Measurements from ENCODE around the gene ZNF101. TPM values are rescaled to one million over a fixed set of nuclear protein-coding genes. Genes with fewer than 3 reads are reported as not detected.

Gene ZNF101
- total RNA-seq, 2 donors from 2014 or later = 56.0 to 56.1 TPM

DNA sequence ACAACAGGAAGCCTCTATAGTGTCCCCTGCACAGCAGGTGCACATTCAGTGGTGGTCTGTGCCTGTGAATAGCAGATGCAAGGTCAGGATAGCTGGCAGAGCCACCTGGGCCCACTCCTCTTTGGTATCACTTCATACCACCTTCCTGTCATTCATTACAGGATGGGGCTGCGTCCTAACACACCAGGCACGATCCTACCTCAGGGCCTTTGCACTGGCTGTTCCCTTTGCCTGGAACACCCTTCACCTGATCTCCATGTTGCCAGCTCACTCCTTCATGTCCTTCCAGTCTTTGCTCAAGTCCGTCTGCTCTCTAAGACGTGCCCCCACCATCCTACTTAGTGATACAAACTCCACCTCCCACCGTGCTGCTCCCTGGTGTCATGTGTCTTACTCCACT, 36.0 kb upstream of the ZNF101 start:
- no peak for ATAC-seq
- Mint-ChIP-seq H3K4me3 (no peak overlapping the region), H3K4me1 (peaks cover 21% of the 10 kb centered on the region), H3K27ac (no peak overlapping the region), H3K27me3 (no peaks in the 10 kb centered on the region), H3K36me3 (ENCODE audit: low read depth) (peaks cover 8% of the 10 kb centered on the region)
- no peak for DNase-seq
- H3K9me3 ChIP-seq (ENCODE audit: control insufficient read depth, low read length, poor library complexity, severe bottlenecking) = no peaks in the 10 kb centered on the region

DNA sequence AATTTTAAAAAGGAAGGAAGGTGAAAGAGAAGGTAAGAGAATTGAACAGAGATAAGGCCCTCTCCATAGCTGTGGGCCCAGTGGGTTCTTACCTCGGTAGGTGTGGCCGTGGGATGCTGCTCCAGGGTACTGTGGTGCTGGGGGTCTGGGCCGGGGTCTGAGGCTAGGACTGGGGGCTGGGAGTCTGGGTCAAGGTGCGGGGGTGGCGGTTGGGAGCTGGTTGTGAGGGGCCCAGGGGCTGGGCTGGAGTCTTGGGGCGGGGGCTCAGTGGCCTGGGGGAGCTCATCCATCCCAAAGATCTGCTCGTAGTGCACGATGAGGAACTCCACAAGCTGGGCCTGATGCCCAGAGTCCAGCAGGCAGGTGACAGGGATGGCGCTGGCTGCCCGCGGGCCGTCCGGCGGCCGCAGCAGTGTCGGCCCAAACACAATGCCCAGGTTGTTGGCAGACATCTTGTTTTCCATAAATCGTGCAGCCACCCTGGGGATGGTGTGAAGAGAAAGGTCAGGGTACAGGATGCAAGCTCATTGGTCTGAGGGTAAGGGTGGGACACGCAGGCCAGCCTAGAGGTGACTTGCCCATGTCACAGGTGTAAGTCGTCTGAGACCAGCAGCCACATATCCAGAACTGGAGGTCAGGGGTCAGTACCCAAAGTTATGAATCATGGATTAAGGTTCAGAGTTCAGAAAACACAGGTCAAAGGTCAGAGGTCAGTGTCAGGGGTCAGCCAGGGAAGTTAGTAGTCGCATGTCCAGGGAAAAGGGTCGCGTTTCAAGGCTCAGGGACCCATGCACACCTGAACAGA, 34.7 kb upstream of the ZNF101 start:
- DNase-seq (no peak), ATAC-seq (no peak)
- H3K9me3 ChIP-seq (ENCODE audit: control insufficient read depth, low read length, poor library complexity, severe bottlenecking) = no peaks in the 10 kb centered on the region
- H3K27ac Mint-ChIP-seq = peak overlapping the region; percentile 57
- H3K27me3 Mint-ChIP-seq = no peaks in the 10 kb centered on the region
- peak overlapping the region; percentile 62 for H3K4me3 Mint-ChIP-seq
- peaks cover 12% of the 10 kb centered on the region for H3K36me3 Mint-ChIP-seq (ENCODE audit: low read depth)
- peaks cover 21% of the 10 kb centered on the region for H3K4me1 Mint-ChIP-seq

DNA sequence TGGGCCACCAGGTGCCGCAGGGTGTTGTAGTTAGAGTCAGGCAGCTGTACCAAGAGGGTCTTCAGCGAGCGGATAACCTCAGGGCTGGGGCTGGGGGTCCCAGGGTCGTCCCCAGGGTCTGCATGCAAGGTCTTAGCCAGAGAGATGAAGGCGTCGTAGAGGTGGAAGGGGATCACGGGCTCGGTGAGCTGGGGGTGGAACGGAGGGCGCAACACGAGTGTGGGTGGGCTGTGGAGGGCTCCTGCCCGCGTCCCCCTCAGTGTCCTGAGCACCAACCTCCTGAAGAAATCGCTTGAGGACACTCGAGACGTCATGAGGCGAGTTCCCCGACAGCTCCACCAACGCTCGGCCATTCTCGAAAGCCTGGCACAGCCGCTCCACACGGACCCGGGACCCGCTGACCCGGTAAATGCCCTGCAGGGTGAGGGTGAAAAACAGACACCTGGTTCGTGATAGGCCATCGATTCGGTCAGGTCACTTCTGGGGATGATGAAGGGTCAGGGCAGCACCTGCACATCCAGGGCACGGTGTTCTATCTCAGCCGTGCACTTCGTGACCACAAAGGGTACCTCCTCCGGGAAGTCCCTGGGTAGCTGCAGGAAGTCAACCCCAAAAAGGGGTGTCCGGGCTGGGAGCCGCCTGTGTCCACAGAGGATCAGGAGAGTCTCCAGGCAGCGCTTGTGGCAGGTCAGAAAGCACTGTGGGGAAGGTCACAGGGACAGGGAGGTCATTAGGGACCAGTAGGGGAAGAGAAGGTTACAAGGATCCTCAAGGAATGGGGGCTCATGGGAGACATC, 33.9 kb upstream of the ZNF101 start:
- no peaks in the 10 kb centered on the region for H3K27me3 Mint-ChIP-seq
- peaks cover 20% of the 10 kb centered on the region for H3K4me1 Mint-ChIP-seq
- ATAC-seq (no peak), DNase-seq (no peak)
- peak overlapping the region; percentile 74 for H3K27ac Mint-ChIP-seq
- H3K36me3 Mint-ChIP-seq (ENCODE audit: low read depth) = peaks cover 12% of the 10 kb centered on the region
- H3K4me3 Mint-ChIP-seq = peak overlapping the region; percentile 36
- no peaks in the 10 kb centered on the region for H3K9me3 ChIP-seq (ENCODE audit: control insufficient read depth, low read length, poor library complexity, severe bottlenecking)

DNA sequence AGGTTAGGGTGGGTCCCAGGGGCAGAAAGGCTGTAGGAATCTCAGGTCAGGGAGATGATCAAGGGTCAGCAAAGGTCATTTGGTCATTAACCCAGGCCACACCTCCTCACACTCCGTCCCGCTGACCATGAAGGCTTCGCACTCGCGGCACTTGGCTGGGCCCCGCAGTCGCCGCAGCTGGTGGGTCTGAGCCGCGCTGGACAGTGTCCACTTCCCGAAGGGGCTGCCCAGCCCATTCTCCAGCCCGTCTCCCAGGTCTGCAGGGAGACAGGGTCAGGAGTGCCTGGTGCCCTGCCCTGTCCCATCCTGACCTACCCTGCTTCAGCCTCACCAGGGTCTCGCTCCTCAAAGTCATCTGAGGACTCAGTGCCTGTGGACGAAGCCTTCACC, 33.3 kb upstream of the ZNF101 start:
- Mint-ChIP-seq H3K27me3 (no peaks in the 10 kb centered on the region), H3K27ac (peak overlapping the region; percentile 74), H3K36me3 (ENCODE audit: low read depth) (peaks cover 15% of the 10 kb centered on the region), H3K4me1 (peaks cover 20% of the 10 kb centered on the region), H3K4me3 (no peak overlapping the region)
- DNase-seq (no peak), ATAC-seq (no peak)
- no peaks in the 10 kb centered on the region for H3K9me3 ChIP-seq (ENCODE audit: control insufficient read depth, low read length, poor library complexity, severe bottlenecking)

DNA sequence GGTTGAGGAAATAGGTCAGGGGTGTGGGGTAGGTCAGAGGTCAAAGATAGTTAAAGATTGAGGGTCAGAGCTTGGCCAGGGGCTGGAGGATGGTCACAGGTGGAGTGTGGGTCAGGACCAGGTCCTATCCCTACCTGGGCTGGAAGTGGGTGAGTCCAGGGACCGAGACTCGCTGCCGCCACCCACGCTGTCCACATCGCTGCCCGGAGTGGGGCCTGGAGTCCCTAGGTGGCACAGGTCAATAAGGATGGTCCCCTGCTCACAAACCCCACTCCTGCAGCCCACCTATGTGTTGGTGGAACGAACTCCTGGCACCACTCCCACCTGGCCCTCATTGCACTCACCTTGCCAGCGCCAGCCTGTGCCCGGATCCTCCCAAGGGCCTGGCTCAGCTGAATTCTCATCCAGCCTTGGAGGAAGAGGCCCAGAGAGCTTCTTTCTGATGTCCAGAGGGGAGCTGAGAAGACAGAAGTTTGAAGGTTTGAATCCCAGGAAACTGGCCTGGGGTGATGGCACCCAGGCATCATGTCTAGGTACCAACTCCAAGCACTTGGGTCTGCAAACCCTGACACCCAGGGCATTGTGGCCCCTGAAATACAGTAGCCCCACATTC, 32.0 kb upstream of the ZNF101 start:
- Mint-ChIP-seq H3K27ac (no peak overlapping the region), H3K27me3 (no peaks in the 10 kb centered on the region), H3K4me3 (no peak overlapping the region), H3K36me3 (ENCODE audit: low read depth) (peaks cover 15% of the 10 kb centered on the region), H3K4me1 (peaks cover 20% of the 10 kb centered on the region)
- ATAC-seq (no peak), DNase-seq (no peak)
- H3K9me3 ChIP-seq (ENCODE audit: control insufficient read depth, low read length, poor library complexity, severe bottlenecking) = no peaks in the 10 kb centered on the region

DNA sequence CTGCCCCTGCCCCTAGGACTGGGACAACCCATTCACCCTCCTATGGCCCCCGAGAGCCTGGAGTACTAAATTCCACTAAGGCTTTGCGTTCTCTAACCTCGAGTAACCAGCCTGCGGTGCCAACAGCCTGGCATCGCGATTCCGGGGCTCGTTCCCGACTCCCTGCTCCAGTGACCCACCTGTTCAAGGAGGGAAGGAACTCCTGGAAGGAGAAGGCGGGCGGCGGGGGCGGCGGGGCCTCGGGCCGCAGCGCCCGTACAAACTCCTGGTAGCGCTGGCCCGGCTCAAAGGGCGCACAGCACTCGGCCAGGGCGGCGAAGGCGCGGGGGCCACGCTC, 31.5 kb upstream of the ZNF101 start:
- no peaks in the 10 kb centered on the region for H3K27me3 Mint-ChIP-seq
- no peaks in the 10 kb centered on the region for H3K9me3 ChIP-seq (ENCODE audit: control insufficient read depth, low read length, poor library complexity, severe bottlenecking)
- H3K36me3 Mint-ChIP-seq (ENCODE audit: low read depth) = peaks cover 15% of the 10 kb centered on the region
- H3K4me1 Mint-ChIP-seq = peaks cover 23% of the 10 kb centered on the region
- H3K4me3 Mint-ChIP-seq = no peak overlapping the region
- DNase-seq (no peak), ATAC-seq (no peak)
- H3K27ac Mint-ChIP-seq = no peak overlapping the region

DNA sequence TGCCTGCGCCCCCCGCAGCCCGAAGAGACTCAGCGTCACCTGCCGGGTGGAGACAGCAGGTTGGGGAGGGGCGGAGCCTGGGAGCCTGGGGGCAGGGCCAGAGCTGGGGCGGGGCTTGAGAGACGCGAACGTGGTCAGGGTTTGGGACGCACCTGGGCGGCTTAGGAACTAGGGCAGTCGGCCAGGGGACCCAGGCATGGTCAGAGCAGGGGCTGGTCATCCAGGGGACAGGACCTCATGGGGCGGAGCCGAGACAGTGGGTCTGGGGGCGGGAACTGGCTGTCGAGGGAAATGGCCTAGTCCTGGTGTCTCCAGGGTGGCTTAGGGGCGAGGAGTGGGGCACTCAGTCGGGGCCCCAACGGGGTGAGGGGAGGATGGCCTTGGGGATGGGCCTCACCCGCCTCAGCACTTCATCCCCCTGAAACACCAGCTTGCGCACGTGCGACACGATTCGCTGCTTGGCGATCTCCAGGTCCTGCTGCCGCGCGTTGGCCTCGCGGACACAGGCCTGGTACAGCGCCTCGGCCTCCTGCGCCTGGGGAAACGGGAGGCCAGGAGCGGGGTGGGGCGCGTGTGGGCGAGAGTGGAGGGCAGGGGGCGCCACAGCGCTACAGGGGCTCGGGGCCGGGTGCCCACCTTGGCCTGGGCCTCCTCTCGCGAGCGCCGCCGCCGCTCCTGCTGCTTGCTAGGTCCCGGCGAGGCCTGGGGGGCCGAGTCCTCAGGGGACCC, 31.0 kb upstream of the ZNF101 start:
- H3K27me3 Mint-ChIP-seq = no peaks in the 10 kb centered on the region
- no peak overlapping the region for H3K4me3 Mint-ChIP-seq
- ATAC-seq = no peak
- peaks cover 28% of the 10 kb centered on the region for H3K4me1 Mint-ChIP-seq
- H3K9me3 ChIP-seq (ENCODE audit: control insufficient read depth, low read length, poor library complexity, severe bottlenecking) = no peaks in the 10 kb centered on the region
- H3K27ac Mint-ChIP-seq = no peak overlapping the region
- peaks cover 15% of the 10 kb centered on the region for H3K36me3 Mint-ChIP-seq (ENCODE audit: low read depth)
- no peak for DNase-seq

DNA sequence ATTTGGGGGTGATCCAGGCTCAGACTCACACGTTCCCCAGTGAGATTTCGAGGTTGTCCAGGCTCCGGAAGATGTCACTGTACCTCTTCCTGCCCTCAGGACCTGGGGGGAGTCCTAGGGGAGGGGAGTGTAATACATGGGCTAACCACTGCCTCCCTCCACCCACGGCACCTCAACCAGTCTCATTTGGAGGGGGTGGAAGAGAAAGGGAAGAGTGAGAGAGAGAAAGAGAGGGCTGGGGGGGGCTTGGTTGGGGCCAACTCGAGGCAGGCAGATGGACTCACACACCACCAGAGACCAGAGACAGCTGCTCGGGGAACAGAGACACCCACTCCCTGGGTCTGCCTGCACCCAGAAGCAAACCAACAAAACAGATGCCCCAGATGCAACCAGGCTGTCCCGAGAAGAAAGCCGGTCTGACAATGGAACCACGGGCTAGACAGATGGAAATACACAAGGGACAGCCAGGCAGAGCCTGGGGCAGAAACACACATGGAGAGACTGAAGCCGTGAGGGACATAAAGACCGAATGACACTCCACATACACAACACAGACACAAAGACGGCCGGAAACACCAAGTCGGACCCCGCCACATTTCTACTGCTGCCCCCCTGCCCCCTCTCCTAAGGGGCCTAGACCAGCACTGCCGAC, 26.0 kb upstream of the ZNF101 start:
- no peaks in the 10 kb centered on the region for H3K27me3 Mint-ChIP-seq
- H3K27ac Mint-ChIP-seq = peak overlapping the region; percentile 95
- peak overlapping the region; percentile 99 for H3K4me3 Mint-ChIP-seq
- H3K4me1 Mint-ChIP-seq = peaks cover 17% of the 10 kb centered on the region
- ATAC-seq (peak; percentile 9), DNase-seq (no peak)
- no peaks in the 10 kb centered on the region for H3K9me3 ChIP-seq (ENCODE audit: control insufficient read depth, low read length, poor library complexity, severe bottlenecking)
- H3K36me3 Mint-ChIP-seq (ENCODE audit: low read depth) = peaks cover 15% of the 10 kb centered on the region

DNA sequence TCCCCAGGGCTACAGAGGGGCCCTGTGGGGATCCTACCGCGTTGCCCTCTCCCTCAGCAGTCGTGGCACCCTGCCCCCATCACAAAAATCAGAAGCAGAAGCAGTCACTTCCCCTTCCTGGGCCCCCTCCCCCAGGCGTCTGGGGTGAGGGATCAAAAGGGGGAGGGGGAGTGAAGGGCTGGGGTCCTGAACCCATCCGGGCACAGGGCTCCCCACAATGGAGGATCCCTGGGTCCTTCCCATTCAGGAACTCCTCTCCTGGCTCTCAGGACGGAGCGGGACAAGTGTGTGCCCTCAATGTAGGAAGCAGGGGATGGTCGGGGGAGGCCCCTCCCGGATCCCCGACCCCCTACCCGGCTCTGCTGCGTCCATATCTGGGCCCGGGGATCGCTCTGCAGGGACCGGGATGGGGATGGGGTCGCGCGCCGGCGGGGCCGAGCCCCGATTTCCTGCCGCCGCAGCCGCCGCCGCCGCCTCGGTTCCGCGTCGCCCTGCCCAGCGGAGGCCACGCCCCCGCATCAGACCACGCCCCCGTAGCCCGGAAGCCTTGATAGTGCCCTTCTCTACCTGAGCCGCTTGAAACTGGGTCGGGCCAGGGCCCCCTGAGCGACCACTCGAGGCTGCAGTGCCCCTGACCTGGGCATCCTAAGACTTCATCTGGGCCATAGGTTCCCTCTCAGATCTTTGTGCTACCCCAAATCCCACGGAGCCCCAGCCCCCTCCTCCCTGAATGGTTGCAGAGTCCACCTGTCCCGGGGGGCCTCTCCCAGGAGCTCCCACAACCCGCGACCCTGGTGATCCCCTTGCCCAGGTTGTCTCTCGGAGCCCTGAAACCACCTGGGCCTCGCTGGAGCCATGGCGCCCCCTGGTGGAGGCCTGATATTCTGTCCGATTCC, 25.2 kb upstream of the ZNF101 start, which contains the start of gene GMIP:
Gene GMIP (minus strand): TSS at position 500 of the 896 bp plus-strand sequence. CDS start 128 bp downstream, at position 372.
- H3K27ac Mint-ChIP-seq = peak within 1 kb of the TSS; percentile 95
- ATAC-seq = peak; percentile 95
- H3K9me3 ChIP-seq (ENCODE audit: control insufficient read depth, low read length, poor library complexity, severe bottlenecking) = no peaks in the 10 kb centered on the region
- no peaks in the 10 kb centered on the region for H3K27me3 Mint-ChIP-seq
- H3K36me3 Mint-ChIP-seq (ENCODE audit: low read depth) = peaks cover 12% of the 10 kb centered on the region
- H3K4me3 Mint-ChIP-seq = peak within 1 kb of the TSS; percentile 99
- peaks cover 15% of the 10 kb centered on the region for H3K4me1 Mint-ChIP-seq
- DNase-seq = peak; percentile 82 to 87 (median 86)

DNA sequence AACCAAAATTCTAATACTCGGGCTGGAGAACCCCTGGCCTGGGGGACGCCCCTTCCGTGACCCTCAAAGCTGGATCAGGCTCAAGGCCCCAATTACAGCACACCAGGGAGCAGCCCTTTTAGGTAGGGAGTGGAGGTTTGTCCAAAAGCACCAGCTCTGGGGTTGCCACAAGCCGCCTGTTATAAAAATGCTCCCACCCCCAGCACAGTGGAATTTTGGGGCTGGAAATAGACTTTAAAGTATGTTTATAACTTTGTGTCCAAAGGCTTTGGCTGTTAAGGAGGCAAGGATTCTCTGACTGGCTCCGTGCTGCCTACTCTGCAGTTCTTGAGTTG, 24.6 kb upstream of the ZNF101 start:
- Mint-ChIP-seq H3K27ac (peak overlapping the region; percentile 95), H3K27me3 (no peaks in the 10 kb centered on the region), H3K36me3 (ENCODE audit: low read depth) (peaks cover 11% of the 10 kb centered on the region), H3K4me3 (peak overlapping the region; percentile 99), H3K4me1 (peaks cover 15% of the 10 kb centered on the region)
- no peak for ATAC-seq
- no peak for DNase-seq
- H3K9me3 ChIP-seq (ENCODE audit: control insufficient read depth, low read length, poor library complexity, severe bottlenecking) = no peaks in the 10 kb centered on the region

DNA sequence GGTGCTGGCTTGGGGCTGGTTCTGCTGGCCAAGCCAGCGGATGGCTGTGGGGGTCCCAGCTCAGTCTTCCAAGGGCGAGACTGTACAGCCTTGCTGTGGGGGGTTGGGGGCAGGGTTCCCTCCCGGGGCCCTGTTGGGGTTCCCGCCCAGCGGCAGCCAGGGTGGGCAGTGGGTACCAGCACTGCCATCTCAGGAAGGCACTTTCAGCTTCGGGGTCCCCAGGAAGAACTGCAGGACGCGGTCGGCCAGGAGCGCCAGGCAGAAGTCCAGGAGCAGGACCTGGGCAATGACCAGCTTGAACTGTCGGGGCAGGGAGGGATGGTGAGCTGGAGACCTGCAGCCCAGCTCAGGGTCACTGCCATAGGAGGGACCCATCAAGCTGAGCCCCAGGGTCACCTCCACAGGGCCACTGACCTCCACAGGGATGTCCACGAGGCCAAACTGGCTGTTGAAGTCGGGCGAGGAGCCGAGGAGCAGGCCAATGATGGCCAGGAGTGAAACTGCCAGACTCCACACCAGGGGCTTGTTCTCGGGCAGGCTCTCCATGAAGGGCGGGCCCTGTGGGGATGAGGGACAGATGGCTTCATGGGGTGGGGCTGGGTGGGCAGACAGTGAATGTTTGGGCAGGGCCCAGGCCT, 23.3 kb upstream of the ZNF101 start:
- Mint-ChIP-seq H3K27ac (no peak overlapping the region), H3K27me3 (no peaks in the 10 kb centered on the region), H3K4me1 (peaks cover 15% of the 10 kb centered on the region), H3K36me3 (ENCODE audit: low read depth) (peaks cover 8% of the 10 kb centered on the region), H3K4me3 (no peak overlapping the region)
- DNase-seq (no peak), ATAC-seq (no peak)
- H3K9me3 ChIP-seq (ENCODE audit: control insufficient read depth, low read length, poor library complexity, severe bottlenecking) = no peaks in the 10 kb centered on the region
